NCI-H2081 (cell line): ENCODE results near the gene HAT1.
"Not testable (repeated sequence)": the region's sequence is repeated elsewhere in the genome, so short reads cannot be mapped to it uniquely, and the experiment has no call there.

ENCODE experiments used
- DNase-seq, 2 experiments: peaks; one replicate each; lab custom pipeline; 2025; lab: John Stamatoyannopoulos, UW

Gene HAT1

GRCh38 chr2:171972329-171972982, 50.2 kb downstream of the HAT1 start:
- no peak for DNase-seq

- DNase-seq: no peak
Measured at GRCh38 chr2:171979103-171979502, 56.8 kb downstream of the HAT1 start.

GRCh38 chr2:171983924-171984323, 61.7 kb downstream of the HAT1 start:
- not testable (repeated sequence) for DNase-seq

GRCh38 chr2:171985076-171985475, 62.8 kb downstream of the HAT1 start:
- no peak for DNase-seq

GRCh38 chr2:171986778-171987177, 64.5 kb downstream of the HAT1 start:
- DNase-seq: no peak

GRCh38 chr2:171991027-171991426, 68.8 kb downstream of the HAT1 start:
- no peak for DNase-seq

- DNase-seq: no peak
Measured at GRCh38 chr2:171995586-171995985, 73.3 kb downstream of the HAT1 start.

- DNase-seq: no peak
Measured at GRCh38 chr2:171996021-171996420, 73.8 kb downstream of the HAT1 start.

- not testable (repeated sequence) for DNase-seq
Measured at GRCh38 chr2:171997031-171997430, 74.8 kb downstream of the HAT1 start.

GRCh38 chr2:171999161-171999560, 76.9 kb downstream of the HAT1 start:
- DNase-seq: peak in 1 of 2 experiments; percentile 43

GRCh38 chr2:171999604-172000469, 77.6 kb downstream of the HAT1 start, which contains the start of gene METAP1D:
Gene METAP1D (plus strand): TSS chr2:171999953. CDS start chr2:171999970, 17 bp downstream.
- peak; percentile 93 to 97 for DNase-seq

- no peak for DNase-seq
Measured at GRCh38 chr2:172000696-172001361, 78.6 kb downstream of the HAT1 start.

GRCh38 chr2:172007372-172007771, 85.1 kb downstream of the HAT1 start:
- no peak for DNase-seq

- no peak for DNase-seq
Measured at GRCh38 chr2:172009823-172010222, 87.6 kb downstream of the HAT1 start.

GRCh38 chr2:172011812-172012575, 89.7 kb downstream of the HAT1 start:
- no peak for DNase-seq

GRCh38 chr2:172012677-172013391, 90.6 kb downstream of the HAT1 start:
- DNase-seq: peak; percentile 1 to 52

GRCh38 chr2:172013396-172013795, 91.1 kb downstream of the HAT1 start:
- no peak for DNase-seq

- DNase-seq: peak in 1 of 2 experiments; percentile 6
Measured at GRCh38 chr2:172021074-172021931, 99.0 kb downstream of the HAT1 start.

- peak in 1 of 2 experiments; percentile 18 for DNase-seq
Measured at GRCh38 chr2:172021955-172022354, 99.7 kb downstream of the HAT1 start.

GRCh38 chr2:172031536-172031935, 109.3 kb downstream of the HAT1 start:
- DNase-seq: no peak
